HT1080 (cell line): Measurements from ENCODE around the gene DIP2C. TPM values are rescaled to one million over a fixed set of nuclear protein-coding genes. Genes with fewer than 3 reads are reported as not detected.
A peak's percentile ranks its signal among the peaks of the same experiment; 100 is the strongest.

ENCODE experiments used
- DNase-seq: peaks from one replicate; pipeline ENCODE4 v3.0.0-alpha.2; 2015; ENCODE audit warnings: low read depth
- total RNA-seq: library from RNA; depleted of rRNA; stranded (reverse); fragments of >200 nt; shearing (Covaris generic); gene quantifications from 2 replicates; pipeline ENCODE4 v1.2.3, GENCODE V29; 2014

The DIP2C gene
- total RNA-seq, 1 experiment from 2014 or later: 3.2 TPM

DNA sequence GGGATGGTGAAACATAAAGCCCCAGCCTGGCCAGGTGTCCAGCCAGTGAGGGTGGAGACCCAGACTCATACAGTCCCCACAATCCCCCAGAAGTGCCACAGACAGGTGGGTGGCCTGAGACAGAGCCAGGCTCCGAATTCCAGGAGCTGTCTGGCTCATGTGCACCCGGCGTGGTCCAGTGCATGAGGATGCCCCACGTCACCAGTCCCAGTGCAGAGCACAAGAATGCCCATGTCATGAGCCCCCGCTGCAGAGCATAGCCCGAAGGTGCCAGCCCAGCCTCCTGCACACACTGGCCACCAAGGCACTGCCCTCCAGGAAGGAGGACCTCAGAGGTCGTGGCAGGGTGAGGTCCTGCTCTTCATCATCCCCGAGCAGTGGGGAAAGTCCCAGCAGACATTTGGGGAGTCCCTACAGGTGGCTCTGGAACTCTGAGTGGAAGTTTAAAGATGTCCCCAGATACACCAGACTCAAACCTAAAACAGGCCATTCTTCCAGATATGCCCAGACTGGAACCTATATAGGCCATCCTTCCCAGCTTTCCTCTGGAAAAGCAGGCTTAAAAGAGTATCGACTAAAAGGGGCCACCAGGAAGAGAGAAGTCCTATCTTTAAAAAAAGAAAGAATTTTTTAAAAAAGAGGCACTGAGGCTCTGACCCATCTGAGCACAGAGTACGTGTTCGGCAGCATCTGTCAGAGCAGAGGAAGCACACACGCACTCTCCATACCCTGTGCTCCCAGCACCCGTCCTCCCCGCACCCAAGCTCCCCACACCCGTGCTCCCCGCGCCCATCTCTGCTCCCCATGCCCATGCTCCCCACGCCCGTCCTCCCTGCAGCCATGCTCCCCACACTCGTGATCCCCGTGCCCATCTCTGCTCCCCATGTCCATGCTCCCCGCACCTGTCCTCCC lies 11.5 kb downstream of the DIP2C start:
- no peak for DNase-seq

- peak; percentile 61 for DNase-seq
Observed at GRCh38 chr10:677038-677437, 12.4 kb downstream of the DIP2C start.

GRCh38 chr10:676178-676577 lies 13.3 kb downstream of the DIP2C start:
- no peak for DNase-seq

GRCh38 chr10:675532-675931 lies 13.9 kb downstream of the DIP2C start:
- peak; percentile 57 for DNase-seq

GRCh38 chr10:673492-673891 lies 16.0 kb downstream of the DIP2C start:
- no peak for DNase-seq

DNA sequence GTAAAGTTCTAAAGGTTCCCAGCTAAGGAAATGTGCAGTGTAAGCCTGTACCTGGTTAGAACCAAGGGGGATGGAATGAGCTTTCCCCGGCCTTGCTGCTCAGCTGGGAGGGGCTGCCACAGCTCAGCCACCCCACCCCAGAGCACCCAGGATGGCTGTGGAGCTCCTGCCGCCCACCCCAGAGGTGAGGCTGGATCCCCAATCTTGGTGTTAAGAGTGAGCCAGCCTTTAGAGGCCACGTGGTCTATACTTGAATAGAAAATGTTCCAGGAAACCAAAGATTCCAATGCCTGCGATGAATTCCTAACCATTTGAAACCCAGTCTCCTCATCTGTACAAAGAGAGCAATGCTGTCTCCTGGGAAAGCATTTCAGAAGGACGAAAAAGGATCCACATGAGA lies 16.5 kb downstream of the DIP2C start:
- no peak for DNase-seq

- no peak for DNase-seq
Observed at GRCh38 chr10:672203-672602, 17.3 kb downstream of the DIP2C start.

GRCh38 chr10:670990-671389 lies 18.5 kb downstream of the DIP2C start:
- no peak for DNase-seq

DNA sequence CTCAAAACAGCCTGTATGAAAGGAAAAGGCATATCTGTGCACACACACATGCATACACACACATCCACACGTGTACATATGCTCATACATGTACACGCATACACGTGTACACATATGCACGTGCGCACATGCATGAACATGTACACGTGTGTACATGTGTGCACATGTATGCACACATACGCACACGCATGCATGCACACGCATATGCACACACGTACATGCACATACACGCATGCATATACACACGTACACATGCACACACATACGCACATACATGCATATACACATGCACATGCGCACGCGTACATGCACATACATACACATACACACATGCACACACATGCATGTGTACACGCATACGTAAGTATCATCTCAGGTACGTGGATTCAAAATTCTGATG lies 19.4 kb downstream of the DIP2C start:
- DNase-seq: no peak

DNA sequence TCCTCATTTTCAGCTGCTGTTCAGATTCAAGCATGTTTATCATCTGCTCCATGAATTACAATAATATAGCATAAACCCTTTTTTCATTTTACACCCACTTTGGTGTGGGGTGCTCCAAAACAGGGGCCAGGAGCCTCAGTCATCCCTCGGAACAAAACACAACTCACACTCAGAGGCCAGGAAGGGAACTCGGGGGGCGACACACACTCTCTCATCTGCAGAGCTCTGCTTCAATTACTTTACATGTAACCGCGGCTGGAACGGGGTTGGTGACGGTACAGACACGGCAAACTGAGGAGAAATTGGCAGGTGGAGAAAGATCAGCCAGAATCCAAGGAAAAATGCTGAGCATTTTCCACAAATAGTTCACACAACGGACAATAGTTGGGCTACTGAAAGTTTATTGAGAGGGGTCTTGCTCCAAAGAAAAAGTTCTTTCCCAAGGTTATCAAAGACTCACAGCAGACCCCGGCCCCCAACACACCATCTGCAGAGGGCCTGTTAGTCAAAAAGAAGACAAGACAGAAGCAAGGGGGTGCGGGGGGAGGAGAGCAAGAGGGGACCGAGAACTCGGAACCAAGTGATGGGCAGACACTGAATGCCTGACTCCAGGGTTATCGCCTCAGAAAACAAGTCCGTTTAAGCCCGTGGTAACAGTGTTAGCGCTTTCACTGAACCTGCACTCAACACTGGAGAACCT lies 20.5 kb downstream of the DIP2C start:
- DNase-seq: no peak

DNA sequence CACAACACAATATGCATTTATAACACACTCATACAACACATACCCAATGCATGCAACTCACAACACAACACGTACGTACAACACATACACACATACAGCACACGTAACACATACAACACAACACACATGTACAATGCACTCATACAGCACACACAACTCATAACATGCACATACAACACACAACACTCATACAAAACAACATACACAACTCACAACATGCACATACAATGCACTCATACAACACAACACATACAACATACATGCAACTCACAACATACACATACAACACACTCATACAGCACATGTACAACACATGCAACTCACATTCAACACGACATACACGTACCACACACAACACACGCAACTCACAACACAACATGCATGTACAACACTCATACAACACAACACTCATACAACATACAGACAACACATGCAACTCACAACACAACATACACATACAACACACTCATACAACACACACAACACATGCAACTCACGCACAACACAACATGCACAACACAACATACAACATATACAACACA lies 21.8 kb downstream of the DIP2C start:
- no peak for DNase-seq

DNA sequence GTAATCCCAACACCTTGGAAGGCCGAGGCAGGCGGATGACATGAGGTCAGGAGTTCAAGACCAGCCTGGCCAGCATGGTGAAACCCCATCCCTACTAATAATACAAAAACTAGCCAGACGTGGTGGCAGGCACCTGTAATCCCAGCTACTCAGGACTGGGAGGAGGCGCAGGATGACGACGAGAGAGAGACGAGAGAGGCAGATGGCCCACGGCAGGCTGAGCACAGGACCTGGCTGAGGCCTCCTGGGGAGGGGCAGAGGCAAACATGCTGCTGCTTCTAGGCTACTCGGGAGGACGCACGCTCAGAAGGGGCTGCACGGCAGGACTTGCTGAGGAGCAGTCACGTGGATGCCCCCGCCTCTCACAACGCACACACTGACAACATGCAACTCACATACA lies 22.4 kb downstream of the DIP2C start:
- DNase-seq: no peak

- DNase-seq: no peak
Observed at GRCh38 chr10:666237-667012, 23.0 kb downstream of the DIP2C start.

- no peak for DNase-seq
Observed at GRCh38 chr10:665579-666091, 23.8 kb downstream of the DIP2C start.

DNA sequence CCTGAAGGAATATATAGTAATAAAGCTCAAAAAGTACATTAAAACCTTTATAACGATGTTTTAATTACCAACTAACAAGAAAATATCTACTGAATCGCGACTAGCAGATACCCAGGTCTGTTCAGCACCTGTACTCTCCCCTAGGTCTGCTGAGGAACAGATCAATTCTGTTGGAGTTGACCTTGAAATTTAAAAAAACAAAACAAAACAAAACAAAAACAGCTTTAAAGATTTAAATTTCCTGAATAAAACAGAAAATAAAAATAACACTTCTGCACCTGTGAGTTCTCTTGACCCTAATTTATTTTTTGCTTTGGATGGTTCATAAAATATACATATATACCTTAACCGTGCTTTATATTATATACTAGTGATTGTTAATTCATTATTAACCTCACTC lies 24.6 kb downstream of the DIP2C start:
- DNase-seq: no peak

- no peak for DNase-seq
Observed at GRCh38 chr10:664301-664700, 25.2 kb downstream of the DIP2C start.

DNA sequence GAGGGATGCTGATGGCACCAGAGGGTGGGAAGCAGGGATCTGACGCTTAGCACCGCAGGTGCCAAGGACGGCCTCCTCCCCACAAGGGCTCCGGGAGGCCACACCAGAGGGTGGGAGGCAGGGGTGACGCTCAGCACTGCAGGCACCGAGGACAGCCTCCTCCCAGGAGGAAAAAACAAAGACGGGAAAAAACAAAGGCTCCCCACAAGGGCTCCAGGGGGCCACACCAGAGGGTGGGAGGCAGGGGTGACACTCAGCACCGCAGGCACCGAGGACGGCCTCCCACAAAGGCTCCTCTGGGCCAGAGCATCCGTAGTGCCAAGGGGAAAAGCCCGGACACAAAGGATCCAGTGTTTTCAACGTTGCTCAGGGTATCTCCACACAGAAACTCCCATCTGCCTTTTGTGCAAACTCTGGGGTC lies 25.6 kb downstream of the DIP2C start:
- DNase-seq: no peak

- DNase-seq: no peak
Observed at GRCh38 chr10:663466-663751, 26.1 kb downstream of the DIP2C start.

DNA sequence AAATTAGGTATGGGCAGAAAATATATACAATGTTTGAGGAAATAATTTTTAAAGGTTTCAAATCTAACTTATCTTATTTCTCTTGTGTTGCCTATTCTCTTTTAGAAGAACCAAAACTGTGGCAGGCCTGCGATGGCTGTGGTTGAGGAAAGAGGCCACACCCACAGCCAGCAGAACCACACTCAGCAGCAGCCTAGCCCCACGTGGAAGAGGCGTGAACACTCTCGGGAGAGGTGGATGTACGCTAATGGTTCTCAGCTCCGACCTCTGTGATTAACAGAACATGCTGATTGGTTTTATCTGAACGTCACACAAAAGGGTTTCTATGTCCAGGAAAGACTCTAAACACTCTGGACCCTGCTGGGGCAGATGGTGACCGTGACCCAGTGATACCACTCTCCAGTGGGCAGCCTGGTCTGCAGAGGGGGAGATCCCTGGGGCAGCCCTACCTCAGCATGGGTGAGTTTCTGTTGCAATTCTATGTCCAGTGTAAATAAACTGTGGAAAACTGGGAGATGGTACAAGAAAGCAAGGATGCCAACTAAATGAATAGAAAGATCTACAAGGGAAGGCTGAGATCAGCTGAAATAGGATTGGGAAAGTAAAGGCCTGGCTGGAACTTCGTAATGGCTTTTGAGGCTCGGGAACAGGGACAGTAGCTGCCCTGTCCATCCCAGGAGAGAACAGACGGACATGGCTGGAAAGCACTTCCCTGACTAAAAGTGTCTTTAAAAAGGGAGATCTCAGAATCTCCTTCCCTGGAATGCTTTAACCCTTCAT lies 26.6 kb downstream of the DIP2C start:
- no peak for DNase-seq

DNA sequence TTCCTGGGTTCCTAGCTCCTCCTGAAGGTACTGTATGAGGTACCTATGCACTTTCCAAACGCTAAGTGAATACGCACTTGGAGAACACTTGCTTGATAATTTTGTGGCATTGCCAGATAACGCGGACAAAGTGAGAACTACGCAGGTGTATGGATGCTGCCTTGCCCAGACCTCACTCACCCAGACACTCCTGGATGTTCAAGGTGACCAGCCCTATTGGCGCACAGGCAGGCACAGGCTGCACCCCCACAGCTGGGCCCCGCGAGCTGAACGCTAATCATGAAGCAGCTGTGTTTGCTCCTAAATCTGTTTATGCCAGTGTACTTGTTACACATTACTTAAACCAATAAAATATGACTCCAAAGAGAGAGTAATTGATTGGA lies 27.3 kb downstream of the DIP2C start:
- no peak for DNase-seq
